Measurements from ENCODE around the gene CLCF1.

- TF ChIP-seq CTCF (IDR thresholded peaks at IDR 0.05), result no peak
- no peak for TF ChIP-seq EP300 (IDR thresholded peaks at IDR 0.05)
These were observed 48.1 kb upstream of the CLCF1 start for GRCh38 chr11:67421430-67422031.
